GM23338 (cell line): Measurements from ENCODE around the gene TRIM43B.
"Not testable (repeated sequence)": the region's sequence is repeated elsewhere in the genome, so short reads cannot be mapped to it uniquely, and the experiment has no call there.

Experiments used
- CREB1 ChIP-seq: fragments of 250-450 bp; sonication (Bioruptor Pico); IDR thresholded peaks from 2 replicates; pipeline ENCODE4 v1.5.0; 2020; ENCODE audit warnings: low read depth, mild to moderate bottlenecking, moderate library complexity
- EZH2 ChIP-seq: fragments of 200-600 bp; sonication (generic); IDR thresholded peaks from one replicate; pipeline ENCODE4 v1.8.0; 2017; ENCODE audit warnings: antibody characterized with exemption, mild to moderate bottlenecking, low read depth; ENCODE audit not compliant: unreplicated experiment
- EZH2phosphoT487 ChIP-seq: fragments of 200-600 bp; sonication (generic); IDR thresholded peaks from one replicate; pipeline ENCODE4 v1.8.1; 2018; ENCODE audit warnings: antibody characterized with exemption; ENCODE audit not compliant: unreplicated experiment
- JUNB ChIP-seq: IDR thresholded peaks from one replicate; pipeline ENCODE4 v1.6.1; 2016; ENCODE audit warnings: antibody characterized with exemption; ENCODE audit not compliant: unreplicated experiment
- NANOG ChIP-seq: IDR thresholded peaks from 2 replicates; pipeline ENCODE4 v1.6.1; 2016; ENCODE audit warnings: antibody characterized with exemption, borderline replicate concordance
- POLR2AphosphoS5 ChIP-seq: IDR thresholded peaks from 2 replicates; pipeline ENCODE4 v1.6.1; 2016; ENCODE audit warnings: antibody characterized with exemption, low read depth
- STAT1 ChIP-seq: IDR thresholded peaks from one replicate; pipeline ENCODE4 v1.6.1; 2016; ENCODE audit warnings: antibody characterized with exemption; ENCODE audit not compliant: unreplicated experiment
- ZNF114 ChIP-seq: fragments of 250-450 bp; sonication (Bioruptor Pico); IDR thresholded peaks from 2 replicates; pipeline ENCODE4 v1.5.0; 2020; ENCODE audit warnings: mild to moderate bottlenecking, moderate library complexity
- TF ChIP-seq, protein P1 (sequence below), 2 experiments: fragments of 200-600 bp in 1 of 2; sonication (generic) in 1 of 2; conservative IDR thresholded peaks; 2 replicates each; pipeline versions ENCODE4 v1.5.1 to v1.6.1; 2016 to 2017; ENCODE audit warnings: antibody characterized with exemption in 2 of 2, low read depth in 2 of 2, mild to moderate bottlenecking in 2 of 2, moderate library complexity in 1 of 2
- TF ChIP-seq, protein P2 (sequence below): IDR thresholded peaks from one replicate; pipeline ENCODE4 v1.6.1; 2018; ENCODE audit warnings: antibody characterized with exemption; ENCODE audit not compliant: unreplicated experiment
- TF ChIP-seq, protein P3 (sequence below): IDR thresholded peaks from 2 replicates; pipeline ENCODE4 v1.6.1; 2016; ENCODE audit warnings: antibody characterized with exemption

DNA sequence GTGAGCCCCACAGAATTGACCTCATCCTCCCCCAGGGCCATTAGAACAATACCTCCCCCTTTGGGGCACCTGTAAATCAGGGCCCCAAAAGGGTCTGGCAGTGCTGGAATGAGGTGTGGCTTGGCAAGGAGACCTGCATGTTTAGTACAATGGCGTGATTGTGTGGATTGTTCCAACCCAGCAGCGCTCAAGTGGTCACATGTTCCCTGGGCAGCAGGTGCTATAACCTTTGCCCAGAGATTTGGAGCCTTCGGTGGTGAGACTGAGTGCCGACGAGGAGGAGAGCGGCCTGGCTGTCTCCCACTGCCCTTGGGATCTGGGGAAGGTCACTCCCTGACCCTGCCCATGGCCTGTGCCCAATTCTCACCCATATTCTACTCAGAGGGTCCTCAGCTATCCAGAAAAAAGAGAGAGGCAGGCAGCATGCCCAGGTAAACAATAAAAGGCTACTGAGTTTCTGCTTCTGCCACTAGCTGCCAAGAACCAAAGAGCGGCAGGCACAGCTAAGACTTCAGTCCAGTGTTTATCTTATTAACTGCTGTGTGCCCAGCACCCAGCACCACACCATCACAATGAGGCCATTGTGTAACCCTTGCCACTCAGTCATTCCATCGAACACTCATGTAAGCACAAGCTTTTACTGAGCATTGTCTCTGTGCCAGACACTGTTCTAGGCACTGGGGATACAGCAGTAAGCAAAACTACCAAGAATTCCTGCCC, 54.6 kb downstream of the TRIM43B start:
- TF ChIP-seq, protein P1, sequence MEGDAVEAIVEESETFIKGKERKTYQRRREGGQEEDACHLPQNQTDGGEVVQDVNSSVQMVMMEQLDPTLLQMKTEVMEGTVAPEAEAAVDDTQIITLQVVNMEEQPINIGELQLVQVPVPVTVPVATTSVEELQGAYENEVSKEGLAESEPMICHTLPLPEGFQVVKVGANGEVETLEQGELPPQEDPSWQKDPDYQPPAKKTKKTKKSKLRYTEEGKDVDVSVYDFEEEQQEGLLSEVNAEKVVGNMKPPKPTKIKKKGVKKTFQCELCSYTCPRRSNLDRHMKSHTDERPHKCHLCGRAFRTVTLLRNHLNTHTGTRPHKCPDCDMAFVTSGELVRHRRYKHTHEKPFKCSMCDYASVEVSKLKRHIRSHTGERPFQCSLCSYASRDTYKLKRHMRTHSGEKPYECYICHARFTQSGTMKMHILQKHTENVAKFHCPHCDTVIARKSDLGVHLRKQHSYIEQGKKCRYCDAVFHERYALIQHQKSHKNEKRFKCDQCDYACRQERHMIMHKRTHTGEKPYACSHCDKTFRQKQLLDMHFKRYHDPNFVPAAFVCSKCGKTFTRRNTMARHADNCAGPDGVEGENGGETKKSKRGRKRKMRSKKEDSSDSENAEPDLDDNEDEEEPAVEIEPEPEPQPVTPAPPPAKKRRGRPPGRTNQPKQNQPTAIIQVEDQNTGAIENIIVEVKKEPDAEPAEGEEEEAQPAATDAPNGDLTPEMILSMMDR (conservative IDR thresholded peaks at IDR 0.05; ENCODE audit: low read depth in 2 of 2): not testable (repeated sequence)
- TF ChIP-seq, protein P2, sequence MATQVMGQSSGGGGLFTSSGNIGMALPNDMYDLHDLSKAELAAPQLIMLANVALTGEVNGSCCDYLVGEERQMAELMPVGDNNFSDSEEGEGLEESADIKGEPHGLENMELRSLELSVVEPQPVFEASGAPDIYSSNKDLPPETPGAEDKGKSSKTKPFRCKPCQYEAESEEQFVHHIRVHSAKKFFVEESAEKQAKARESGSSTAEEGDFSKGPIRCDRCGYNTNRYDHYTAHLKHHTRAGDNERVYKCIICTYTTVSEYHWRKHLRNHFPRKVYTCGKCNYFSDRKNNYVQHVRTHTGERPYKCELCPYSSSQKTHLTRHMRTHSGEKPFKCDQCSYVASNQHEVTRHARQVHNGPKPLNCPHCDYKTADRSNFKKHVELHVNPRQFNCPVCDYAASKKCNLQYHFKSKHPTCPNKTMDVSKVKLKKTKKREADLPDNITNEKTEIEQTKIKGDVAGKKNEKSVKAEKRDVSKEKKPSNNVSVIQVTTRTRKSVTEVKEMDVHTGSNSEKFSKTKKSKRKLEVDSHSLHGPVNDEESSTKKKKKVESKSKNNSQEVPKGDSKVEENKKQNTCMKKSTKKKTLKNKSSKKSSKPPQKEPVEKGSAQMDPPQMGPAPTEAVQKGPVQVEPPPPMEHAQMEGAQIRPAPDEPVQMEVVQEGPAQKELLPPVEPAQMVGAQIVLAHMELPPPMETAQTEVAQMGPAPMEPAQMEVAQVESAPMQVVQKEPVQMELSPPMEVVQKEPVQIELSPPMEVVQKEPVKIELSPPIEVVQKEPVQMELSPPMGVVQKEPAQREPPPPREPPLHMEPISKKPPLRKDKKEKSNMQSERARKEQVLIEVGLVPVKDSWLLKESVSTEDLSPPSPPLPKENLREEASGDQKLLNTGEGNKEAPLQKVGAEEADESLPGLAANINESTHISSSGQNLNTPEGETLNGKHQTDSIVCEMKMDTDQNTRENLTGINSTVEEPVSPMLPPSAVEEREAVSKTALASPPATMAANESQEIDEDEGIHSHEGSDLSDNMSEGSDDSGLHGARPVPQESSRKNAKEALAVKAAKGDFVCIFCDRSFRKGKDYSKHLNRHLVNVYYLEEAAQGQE: not testable (repeated sequence)
- TF ChIP-seq JUNB; EZH2; NANOG; CREB1 (CRISPR knock-in tag); EZH2phosphoT487; POLR2AphosphoS5; ZNF114 (CRISPR knock-in tag); STAT1: not testable (repeated sequence)
- TF ChIP-seq, protein P3, sequence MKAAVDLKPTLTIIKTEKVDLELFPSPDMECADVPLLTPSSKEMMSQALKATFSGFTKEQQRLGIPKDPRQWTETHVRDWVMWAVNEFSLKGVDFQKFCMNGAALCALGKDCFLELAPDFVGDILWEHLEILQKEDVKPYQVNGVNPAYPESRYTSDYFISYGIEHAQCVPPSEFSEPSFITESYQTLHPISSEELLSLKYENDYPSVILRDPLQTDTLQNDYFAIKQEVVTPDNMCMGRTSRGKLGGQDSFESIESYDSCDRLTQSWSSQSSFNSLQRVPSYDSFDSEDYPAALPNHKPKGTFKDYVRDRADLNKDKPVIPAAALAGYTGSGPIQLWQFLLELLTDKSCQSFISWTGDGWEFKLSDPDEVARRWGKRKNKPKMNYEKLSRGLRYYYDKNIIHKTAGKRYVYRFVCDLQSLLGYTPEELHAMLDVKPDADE: not testable (repeated sequence)
